HepG2 (cell line): ENCODE data around the gene PAQR5. TPM values are rescaled to one million over a fixed set of nuclear protein-coding genes. Genes with fewer than 3 reads are reported as not detected.

Experiments
- ATAC-seq: fragments of 200-7000 bp; cut with Tn5 transposase; 3 replicates; pipeline ENCODE4 v1.9.1; 2020; ENCODE audit warnings: mild to moderate bottlenecking, moderate library complexity
- BruUV-seq: library from RNA; stranded (reverse); fragments of 400-500 nt; replicated peaks from 2 replicates; lab custom pipeline; 2021; lab: Mats Ljungman, UMichigan
- CTCF ChIA-PET: fragments of 300-600 bp; formaldehyde crosslinking; extraction: SDS; loops from one replicate; lab custom pipeline; 2021; ENCODE audit warnings: low total read pairs, inconsistent platforms, low intra/inter-chr PET ratio; lab: Yijun Ruan, JAX
- POLR2A ChIA-PET: fragments of 350-600 bp; sonication (Branson Sonifier 250); formaldehyde crosslinking; loops from one replicate; lab custom pipeline; 2020; ENCODE audit warnings: antibody characterized with exemption, inconsistent platforms; lab: Yijun Ruan, JAX
- DNase-seq: peaks from one replicate; pipeline ENCODE4 v3.0.0-alpha.2; 2015; ENCODE audit warnings: low spot score
- FAIRE-seq: peaks from 3 replicates; lab custom pipeline; 2011; peaks lifted over from hg19 to GRCh38; lab: Jason Lieb, UNC
- H2AFZ ChIP-seq: one replicate; pipeline ENCODE4 v1.6.1; 2011; ENCODE audit warnings: low read length, inconsistent platforms
- H3K27ac ChIP-seq: fragments of 300-600 bp; 3 replicates; pipeline ENCODE4 v1.8.0; 2011; ENCODE audit warnings: mixed run types, mild to moderate bottlenecking, mixed read lengths, low read length, inconsistent platforms; ENCODE audit not compliant: insufficient read depth; ENCODE audit errors: extremely low read length
- H3K27me3 ChIP-seq, 2 experiments: fragments of 200-600 bp in 1 of 2; 2 replicates in 1 of 2; 3 replicates in 1 of 2; pipeline versions ENCODE4 v1.6.0 to v1.8.0; 2011; ENCODE audit warnings: low read length in 2 of 2, mild to moderate bottlenecking in 2 of 2, moderate library complexity in 2 of 2, inconsistent platforms in 1 of 2; ENCODE audit not compliant: insufficient read depth in 2 of 2, control insufficient read depth in 1 of 2
- H3K36me3 ChIP-seq, 2 experiments: fragments of 200-600 bp in 1 of 2; replicated peaks in 1 of 2; 2 replicates in 1 of 2; 3 replicates in 1 of 2; pipeline versions ENCODE4 v1.5.1 to v1.8.0; 2011; ENCODE audit warnings: low read length in 2 of 2, inconsistent platforms in 1 of 2; ENCODE audit not compliant: insufficient read depth in 2 of 2, control insufficient read depth in 1 of 2
- H3K4me1 ChIP-seq: 2 replicates; pipeline ENCODE4 v1.5.1; 2012; ENCODE audit warnings: low read length, inconsistent platforms; ENCODE audit not compliant: insufficient read depth
- H3K4me2 ChIP-seq: 2 replicates; pipeline ENCODE4 v1.6.0; 2011; ENCODE audit warnings: low read depth, low read length, inconsistent platforms
- H3K4me3 ChIP-seq, 3 experiments: fragments of 200-600 bp in 1 of 3; sonication (generic), shearing (Covaris generic) in 1 of 3; replicated peaks in 1 of 3; 2 replicates each; pipeline ENCODE4 v1.5.1; 2011 to 2016; ENCODE audit warnings: low read length in 3 of 3, inconsistent platforms in 2 of 3, low read depth in 2 of 3, mild to moderate bottlenecking in 2 of 3, control low read depth in 1 of 3, mixed read lengths in 1 of 3; ENCODE audit not compliant: insufficient read depth in 1 of 3
- H3K79me2 ChIP-seq: one replicate; pipeline ENCODE4 v1.6.1; 2011; ENCODE audit warnings: low read length, inconsistent platforms; ENCODE audit not compliant: insufficient read depth
- H3K9ac ChIP-seq: 2 replicates; pipeline ENCODE4 v1.6.0; 2011; ENCODE audit warnings: mild to moderate bottlenecking, low read depth, low read length, inconsistent platforms; ENCODE audit not compliant: insufficient read depth
- H3K9me3 ChIP-seq: 2 replicates; pipeline ENCODE4 v1.5.1; 2012; ENCODE audit warnings: mild to moderate bottlenecking, low read length
- H4K20me1 ChIP-seq: 2 replicates; pipeline ENCODE4 v1.6.0; 2011; ENCODE audit warnings: inconsistent platforms, mild to moderate bottlenecking, low read length, moderate library complexity; ENCODE audit not compliant: insufficient read depth
- GTF2F1 ChIP-seq: fragments of 150-350 bp; IDR thresholded peaks from 2 replicates; pipeline ENCODE4 v1.6.1; 2014; ENCODE audit warnings: low read length
- KAT8 ChIP-seq: IDR thresholded peaks from 2 replicates; pipeline ENCODE4 v1.6.1; 2016; ENCODE audit warnings: missing genetic modification reagents, missing compliant biosample characterization
- MEIS2 ChIP-seq: sonication (generic); formaldehyde crosslinking; IDR thresholded peaks from 2 replicates; pipeline ENCODE4 v1.9.0; 2021; ENCODE audit warnings: mild to moderate bottlenecking, missing genetic modification reagents
- NFYB ChIP-seq: sonication (generic); formaldehyde crosslinking; IDR thresholded peaks from 2 replicates; pipeline ENCODE4 v1.4.0; 2020; ENCODE audit warnings: missing genetic modification reagents
- REXO4 ChIP-seq: sonication (generic); formaldehyde crosslinking; IDR thresholded peaks from 2 replicates; pipeline ENCODE4 v1.8.0; 2022; ENCODE audit warnings: missing genetic modification reagents, mild to moderate bottlenecking, borderline replicate concordance
- TCF7L2 ChIP-seq: IDR thresholded peaks from 2 replicates; pipeline ENCODE4 v1.6.1; 2011; ENCODE audit warnings: mild to moderate bottlenecking, low read depth, low read length, moderate library complexity
- ZBED4 ChIP-seq: sonication (generic); formaldehyde crosslinking; IDR thresholded peaks from 2 replicates; pipeline ENCODE4 v1.4.0; 2020; ENCODE audit warnings: missing genetic modification reagents, borderline replicate concordance
- ZFP62 ChIP-seq: sonication (generic); formaldehyde crosslinking; IDR thresholded peaks from 2 replicates; pipeline ENCODE4 v1.4.0; 2020; ENCODE audit warnings: missing genetic modification reagents
- ZNF468 ChIP-seq: sonication (generic); formaldehyde crosslinking; IDR thresholded peaks from 2 replicates; pipeline ENCODE4 v1.8.0; 2022; ENCODE audit warnings: mild to moderate bottlenecking, moderate library complexity, missing genetic modification reagents
- ZNF496 ChIP-seq: sonication (generic); formaldehyde crosslinking; IDR thresholded peaks from 2 replicates; pipeline ENCODE4 v1.8.1; 2023; ENCODE audit warnings: mild to moderate bottlenecking, moderate library complexity, missing genetic modification reagents; ENCODE audit not compliant: insufficient replicate concordance
- ZNF747 ChIP-seq: sonication (generic); formaldehyde crosslinking; IDR thresholded peaks from 2 replicates; pipeline ENCODE4 v1.8.1; 2023; ENCODE audit warnings: missing genetic modification reagents, mild to moderate bottlenecking, borderline replicate concordance
- WGBS: methylation state at CpG from one replicate; pipeline ENCODE4 v1.1.6; 2017; ENCODE audit warnings: low lambda C conversion rate; 5-methylcytosine and 5-hydroxymethylcytosine counted together
- in situ Hi-C: cut with HindIII; loops from 2 replicates; pipeline ENCODE4 v1.10.0; 2017; ENCODE audit warnings: low pct_unique_long_range_greater_than_20kb; ENCODE audit not compliant: extremely low pct_ligation_motif_present
- intact Hi-C: fragments of 100-400 bp; cut with micrococcal nuclease; formaldehyde crosslinking; loops from one replicate; pipeline ENCODE4 v1.10.0; 2022; ENCODE audit not compliant: unreplicated experiment
- polyA plus RNA-seq, 8 experiments: library from polyadenylated mRNA; depleted of rRNA in 3 of 8; stranded (reverse) in 7 of 8; unstranded in 1 of 8; fragments of >200 nt; fragmentation: Illumina TruSeq in 4 of 8; extraction: Trizol in 4 of 8; gene quantifications; 2 replicates each; pipeline versions ENCODE4 v1.2.1 to v1.2.3, GENCODE V29; 2011 to 2016; ENCODE audit warnings: low read depth in 4 of 8, missing spikeins in 1 of 8, mixed read lengths in 1 of 8; ENCODE audit not compliant: insufficient read depth in 1 of 8
- total RNA-seq, 5 experiments: library from RNA; depleted of rRNA; stranded (reverse); fragments of >200 nt; fragmentation: Illumina TruSeq; extraction: Trizol; gene quantifications; 2 replicates each; pipeline ENCODE4 v1.2.3, GENCODE V29; 2016; ENCODE audit warnings: low read depth in 1 of 5
- TF ChIP-seq, protein P1 (sequence below): sonication (generic); formaldehyde crosslinking; IDR thresholded peaks from 2 replicates; pipeline ENCODE4 v1.8.1; 2023; ENCODE audit warnings: missing genetic modification reagents, mild to moderate bottlenecking, borderline replicate concordance
- TF ChIP-seq, protein P2 (sequence below): sonication (generic); formaldehyde crosslinking; IDR thresholded peaks from 2 replicates; pipeline ENCODE4 v1.4.0; 2020; ENCODE audit warnings: missing genetic modification reagents

Gene PAQR5
- total and polyA plus RNA-seq, 2 of the 13 experiments (the other 11 are each of a cell fraction or from before 2014, with no cell fraction given) = 0.53 to 1.3 TPM

DNA sequence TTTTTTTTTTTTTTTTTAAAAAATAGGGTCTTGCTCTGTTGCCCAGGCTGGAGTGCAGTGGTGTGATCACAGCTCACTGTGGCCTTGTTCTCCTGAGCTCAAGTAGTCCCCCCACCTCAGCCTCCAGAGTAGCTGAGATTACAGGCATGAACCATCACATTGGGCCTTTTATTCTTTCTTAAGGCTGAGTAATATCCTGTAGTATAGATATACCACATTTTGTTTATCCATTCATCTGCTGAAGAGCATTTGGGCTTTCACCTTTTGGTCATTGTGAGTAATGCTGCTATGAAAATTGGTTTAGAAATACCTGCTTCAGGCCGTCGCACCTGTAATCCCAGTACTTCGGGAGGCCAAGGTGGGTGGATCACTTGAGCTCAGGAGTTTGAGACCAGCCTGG is 42.6 kb downstream of the PAQR5 start:
- no peak overlapping the region for H3K9ac ChIP-seq
- H2AFZ ChIP-seq = no peak overlapping the region
- H3K27me3 ChIP-seq = no peaks in the 10 kb centered on the region
- TF ChIP-seq ZNF747 (CRISPR knock-in tag) (no peak), MEIS2 (CRISPR knock-in tag) (no peak), ZNF468 (CRISPR knock-in tag) (no peak), REXO4 (no peak)
- TF ChIP-seq, protein P1, sequence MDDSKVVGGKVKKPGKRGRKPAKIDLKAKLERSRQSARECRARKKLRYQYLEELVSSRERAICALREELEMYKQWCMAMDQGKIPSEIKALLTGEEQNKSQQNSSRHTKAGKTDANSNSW (CRISPR knock-in tag) = no peak
- TF ChIP-seq, all 625 proteins: peak for 0
- WGBS = 81% methylated on average over 3 of the region's 3 CpGs
- DNase-seq (no peak), FAIRE-seq (no peak), ATAC-seq (no peak)
- no peaks in the 10 kb centered on the region for H3K9me3 ChIP-seq
- H3K4me2 ChIP-seq = no peak overlapping the region
- no peak overlapping the region for H3K27ac ChIP-seq
- no peaks in the 10 kb centered on the region for H3K4me1 ChIP-seq
- no peaks in the 10 kb centered on the region for H3K36me3 ChIP-seq
- no peaks in the 10 kb centered on the region for H4K20me1 ChIP-seq
- in situ Hi-C loops (no loop called here), intact Hi-C loops (no loop called here)
- H3K4me3 ChIP-seq = no peak overlapping the region
- POLR2A ChIA-PET = no interaction called here
- BruUV-seq = no TSS peak
- CTCF ChIA-PET = no interaction called here
- no peaks in the 10 kb centered on the region for H3K79me2 ChIP-seq

- Histone ChIP-seq H3K27ac (no peak overlapping the region), H3K9me3 (no peaks in the 10 kb centered on the region), H2AFZ (no peak overlapping the region), H3K4me1 (no peaks in the 10 kb centered on the region), H4K20me1 (no peaks in the 10 kb centered on the region), H3K79me2 (no peaks in the 10 kb centered on the region), H3K9ac (no peak overlapping the region), H3K36me3 (no peaks in the 10 kb centered on the region), H3K4me2 (no peak overlapping the region), H3K27me3 (no peaks in the 10 kb centered on the region), H3K4me3 (no peak overlapping the region)
- POLR2A ChIA-PET = no interaction called here
- ATAC-seq = no peak
- FAIRE-seq = no peak
- no TSS peak for BruUV-seq
- WGBS = 12% methylated on average over 3 of the region's 3 CpGs
- intact Hi-C loops = no loop called here
- in situ Hi-C loops = no loop called here
- no peak for DNase-seq
- CTCF ChIA-PET = no interaction called here
- TF ChIP-seq ZBED4 = no peak
- no peak for TF ChIP-seq ZNF496
- TF ChIP-seq ZFP62 = no peak
- TF ChIP-seq KAT8 (CRISPR knock-in tag) = no peak
- no peak for TF ChIP-seq NFYB (CRISPR knock-in tag)
- TF ChIP-seq GTF2F1 = no peak
- no peak for TF ChIP-seq TCF7L2
- TF ChIP-seq, protein P2, sequence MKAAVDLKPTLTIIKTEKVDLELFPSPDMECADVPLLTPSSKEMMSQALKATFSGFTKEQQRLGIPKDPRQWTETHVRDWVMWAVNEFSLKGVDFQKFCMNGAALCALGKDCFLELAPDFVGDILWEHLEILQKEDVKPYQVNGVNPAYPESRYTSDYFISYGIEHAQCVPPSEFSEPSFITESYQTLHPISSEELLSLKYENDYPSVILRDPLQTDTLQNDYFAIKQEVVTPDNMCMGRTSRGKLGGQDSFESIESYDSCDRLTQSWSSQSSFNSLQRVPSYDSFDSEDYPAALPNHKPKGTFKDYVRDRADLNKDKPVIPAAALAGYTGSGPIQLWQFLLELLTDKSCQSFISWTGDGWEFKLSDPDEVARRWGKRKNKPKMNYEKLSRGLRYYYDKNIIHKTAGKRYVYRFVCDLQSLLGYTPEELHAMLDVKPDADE (CRISPR knock-in tag) = no peak
These were observed 43.9 kb downstream of the PAQR5 start for GRCh38 chr15:69342460-69343076.
